HG03442 (cell line): ENCODE results near the gene DYNLRB1.

Experiments used
- ATAC-seq: cut with Tn5 transposase; IDR thresholded peaks from one replicate; pipeline ENCODE4 v1.9.1; 2021; ENCODE audit warnings: mild to moderate bottlenecking, moderate library complexity; ENCODE audit not compliant: unreplicated experiment

DYNLRB1 gene

DNA sequence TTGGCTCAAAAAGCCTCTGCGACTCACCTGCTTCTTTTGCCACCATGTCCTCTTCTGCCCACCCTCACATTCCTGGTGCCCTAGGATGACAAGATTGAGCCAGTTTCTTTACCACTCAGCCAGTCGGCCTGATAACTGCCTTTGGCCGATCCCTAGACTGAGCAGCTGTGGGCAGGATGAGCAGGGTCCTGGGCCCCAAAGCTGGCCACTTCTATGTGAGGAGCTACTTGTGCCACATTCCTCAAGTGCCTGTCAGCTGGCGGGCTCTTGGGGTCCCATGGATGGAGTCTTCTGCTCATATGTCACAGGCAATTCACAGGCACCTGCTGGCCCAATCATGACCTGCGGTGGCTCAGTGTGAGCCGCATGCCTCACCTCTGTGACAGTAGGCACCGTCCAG lies 16.5 kb downstream of the DYNLRB1 start:
- no peak for ATAC-seq

DNA sequence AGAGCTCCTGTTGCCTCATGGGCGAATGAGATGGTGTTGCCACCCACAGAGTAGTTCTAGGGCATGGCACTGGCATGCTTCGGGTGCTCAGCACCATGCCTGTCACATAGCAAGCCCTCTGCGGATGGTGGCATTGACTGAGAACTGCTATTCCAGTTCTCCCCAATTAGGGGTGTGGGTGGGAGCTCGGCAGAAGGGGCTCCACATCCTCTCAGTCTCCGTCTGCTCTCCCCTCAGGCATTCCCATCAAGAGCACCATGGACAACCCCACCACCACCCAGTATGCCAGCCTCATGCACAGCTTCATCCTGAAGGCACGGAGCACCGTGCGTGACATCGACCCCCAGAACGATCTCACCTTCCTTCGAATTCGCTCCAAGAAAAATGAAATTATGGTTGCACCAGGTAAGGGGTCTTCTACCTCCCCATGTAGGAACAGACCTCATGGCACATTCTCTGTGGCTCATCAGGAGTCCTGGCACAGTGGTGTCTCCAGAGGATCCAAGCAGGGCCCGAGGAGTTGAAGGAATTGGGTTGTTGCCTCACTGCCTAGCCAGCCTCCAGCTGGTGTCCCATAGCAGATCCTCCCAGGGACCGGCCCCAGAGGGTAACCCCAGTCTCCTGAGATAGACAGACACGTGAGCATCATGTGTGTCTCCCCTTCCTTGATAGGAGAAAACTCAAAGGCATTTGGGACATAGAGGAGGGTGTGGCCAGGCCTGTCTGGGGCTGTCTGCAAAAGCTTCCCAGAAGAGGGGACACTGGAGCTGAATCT lies 18.4 kb downstream of the DYNLRB1 start:
- no peak for ATAC-seq

GRCh38 chr20:34535301-34535840 lies 19.1 kb downstream of the DYNLRB1 start:
- ATAC-seq: no peak

DNA sequence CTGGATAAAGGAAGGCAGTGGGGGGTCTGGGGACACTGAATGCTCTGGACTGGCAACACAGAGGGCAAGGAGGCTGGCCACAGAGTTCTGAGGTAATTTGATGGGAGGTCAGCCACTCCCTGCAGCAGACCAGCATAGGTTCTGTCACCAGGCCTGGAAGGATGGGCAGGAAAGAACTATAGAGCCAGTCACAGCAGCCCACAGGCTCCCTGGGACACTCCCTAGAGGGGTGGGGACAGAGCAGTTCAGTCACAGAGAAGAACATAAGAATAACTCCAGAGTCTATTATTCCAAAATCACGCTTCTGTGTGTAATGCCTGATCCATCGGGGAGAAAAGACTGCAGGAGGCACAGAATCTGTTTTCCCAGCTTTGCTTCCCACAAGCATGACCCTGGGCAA lies 19.6 kb downstream of the DYNLRB1 start:
- no peak for ATAC-seq

- ATAC-seq: no peak
Measured at GRCh38 chr20:34536798-34537394, 20.7 kb downstream of the DYNLRB1 start.

DNA sequence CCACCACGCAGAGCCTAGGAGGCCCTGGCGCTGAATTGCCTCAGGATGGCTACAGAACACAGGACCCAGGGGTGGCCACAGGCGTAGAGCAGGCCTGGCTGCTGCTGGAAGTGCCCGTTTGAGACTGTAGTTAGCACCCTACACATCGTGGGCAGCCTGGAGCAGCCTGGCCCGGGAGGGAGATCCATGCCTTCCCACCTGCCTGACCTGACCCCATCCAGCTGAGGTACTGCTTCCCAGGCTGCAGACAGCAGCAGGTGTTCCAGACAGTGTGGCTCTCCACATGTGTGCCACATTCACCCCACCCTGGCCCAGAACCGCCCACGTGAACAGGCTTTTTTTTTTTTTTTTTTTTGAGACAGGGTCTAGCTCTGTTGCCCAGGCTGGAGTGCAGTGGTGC lies 21.4 kb downstream of the DYNLRB1 start:
- no peak for ATAC-seq

GRCh38 chr20:34538671-34539123 lies 22.5 kb downstream of the DYNLRB1 start:
- no peak for ATAC-seq

GRCh38 chr20:34539756-34540155 lies 23.5 kb downstream of the DYNLRB1 start:
- no peak for ATAC-seq

- ATAC-seq: no peak
Measured at GRCh38 chr20:34540596-34541263, 24.5 kb downstream of the DYNLRB1 start.

GRCh38 chr20:34541264-34541901 lies 25.2 kb downstream of the DYNLRB1 start:
- ATAC-seq: no peak

DNA sequence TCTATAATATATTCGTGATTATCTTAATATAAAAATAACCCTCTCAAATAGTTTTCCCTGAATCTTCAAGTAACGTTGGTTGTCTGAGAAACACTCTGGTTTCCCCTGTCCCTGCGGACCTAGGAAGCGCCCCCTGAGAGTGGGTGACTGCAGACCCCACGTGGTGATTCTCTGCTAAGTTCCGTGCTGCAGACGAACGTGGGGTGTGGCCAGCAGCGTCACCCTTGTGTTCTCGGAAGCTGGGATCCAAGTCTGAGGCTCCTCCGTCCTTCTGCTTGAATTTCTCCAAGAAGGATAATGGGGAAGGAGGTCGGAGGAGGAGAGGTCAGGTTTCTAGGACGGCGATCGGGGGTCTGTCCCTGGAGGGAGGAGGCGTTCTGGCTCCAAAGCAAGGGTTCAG lies 25.7 kb downstream of the DYNLRB1 start:
- ATAC-seq: no peak

DNA sequence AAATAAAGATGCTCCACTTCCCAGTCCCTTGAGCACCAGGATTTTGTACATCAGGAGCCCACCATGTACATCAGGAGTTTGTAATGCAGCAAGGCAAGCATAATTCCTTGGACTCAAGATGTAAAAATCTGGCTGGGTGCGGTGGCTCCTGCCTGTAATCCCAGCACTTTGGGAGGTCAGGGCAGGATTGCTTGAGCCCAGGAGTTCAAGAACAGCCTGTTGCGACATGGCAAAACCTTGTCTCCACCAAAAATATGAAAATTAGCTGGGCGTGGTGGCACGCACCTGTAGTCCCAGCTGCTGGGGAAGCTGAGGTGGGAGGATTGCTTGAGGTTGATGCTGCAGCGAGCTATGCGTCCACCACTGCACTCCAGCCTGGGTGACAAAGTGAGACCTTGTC lies 26.2 kb downstream of the DYNLRB1 start:
- no peak for ATAC-seq

DNA sequence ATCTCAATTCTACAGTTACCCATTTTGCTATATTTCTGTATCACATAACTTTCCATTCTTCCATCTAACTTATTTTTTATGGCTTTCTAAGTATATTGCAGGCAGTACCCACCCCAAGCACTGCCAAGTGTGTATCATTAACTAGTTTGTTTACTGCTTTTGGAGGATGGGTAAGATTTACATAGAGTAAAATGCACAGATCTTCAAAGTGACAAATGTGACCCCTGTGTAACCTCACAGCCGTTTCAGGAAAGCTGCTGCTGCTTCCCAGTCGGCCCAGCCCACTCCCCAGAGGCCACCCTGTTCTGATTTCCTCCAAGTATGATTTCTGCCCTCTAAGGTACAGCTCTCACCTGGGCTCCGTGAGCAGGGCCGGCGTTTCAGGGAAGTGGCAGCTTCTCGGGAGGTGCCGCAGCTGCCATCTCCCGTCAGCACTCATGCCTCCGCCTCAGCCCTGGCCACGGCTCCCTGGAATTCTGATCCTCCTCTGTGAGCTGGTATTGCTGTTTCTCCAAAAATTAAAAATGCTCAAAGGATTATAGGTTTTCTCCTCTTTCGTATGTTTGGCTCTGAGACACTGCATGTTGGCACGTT lies 27.3 kb downstream of the DYNLRB1 start:
- ATAC-seq: no peak

GRCh38 chr20:34544109-34544796 lies 28.0 kb downstream of the DYNLRB1 start:
- ATAC-seq: no peak

- no peak for ATAC-seq
Measured at GRCh38 chr20:34546751-34547181, 30.5 kb downstream of the DYNLRB1 start.

DNA sequence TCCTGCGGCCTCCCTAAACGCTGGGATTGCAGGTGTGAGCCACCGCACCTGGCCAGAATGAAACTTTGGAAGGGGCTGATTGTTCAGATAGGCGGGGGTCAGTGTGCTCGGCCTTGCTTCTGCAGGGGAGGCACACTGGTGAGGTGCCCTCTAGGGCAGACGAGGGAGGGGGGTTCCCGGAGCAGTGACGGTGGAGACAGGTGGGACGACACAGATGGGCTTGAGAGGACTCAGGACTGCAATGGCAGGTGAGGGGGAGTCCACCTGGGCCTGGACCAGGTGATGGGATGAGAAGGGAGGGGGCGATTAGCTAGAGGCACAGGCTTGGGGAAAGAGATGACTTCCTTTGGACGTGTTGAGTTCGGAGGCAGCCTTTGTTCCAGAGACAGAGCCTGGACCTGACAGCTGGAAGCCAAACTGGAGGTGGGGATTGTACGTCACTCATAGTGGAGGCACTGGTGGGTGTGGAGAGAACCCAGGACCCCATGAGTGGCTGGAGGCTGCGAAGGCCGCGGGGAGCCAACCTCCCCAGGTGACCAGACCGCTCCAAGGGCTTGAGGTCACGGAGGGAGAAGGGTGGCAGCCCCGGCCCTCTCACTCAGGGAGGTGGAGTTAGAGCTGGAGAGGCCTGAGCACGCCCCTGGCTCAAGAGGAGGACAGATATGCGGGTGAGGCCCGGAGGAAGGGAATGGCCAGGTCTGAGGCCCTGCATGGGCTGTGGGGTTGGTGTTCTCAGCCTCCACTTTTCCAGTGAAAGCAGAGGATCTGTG lies 31.8 kb downstream of the DYNLRB1 start:
- ATAC-seq: no peak

GRCh38 chr20:34549291-34549928 lies 33.2 kb downstream of the DYNLRB1 start:
- no peak for ATAC-seq

DNA sequence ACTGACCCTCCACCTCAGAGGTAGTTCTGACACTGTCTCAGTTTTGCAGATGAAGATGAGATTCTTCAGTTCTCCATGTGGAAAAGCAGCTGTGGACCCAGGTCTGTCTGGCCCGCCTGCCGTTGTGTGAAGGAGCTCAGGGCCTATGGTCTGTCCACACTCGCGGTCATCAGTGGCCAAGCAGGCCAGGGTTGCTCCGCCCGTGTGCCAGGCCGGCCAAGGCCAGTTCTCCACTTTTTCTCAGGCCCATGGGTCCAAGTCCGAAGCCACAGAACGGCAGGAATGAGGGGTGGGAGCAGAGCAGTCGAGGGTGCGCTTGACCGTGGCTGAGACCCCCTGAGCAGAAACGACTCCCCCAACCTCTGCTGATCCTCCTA lies 33.7 kb downstream of the DYNLRB1 start:
- ATAC-seq: no peak

DNA sequence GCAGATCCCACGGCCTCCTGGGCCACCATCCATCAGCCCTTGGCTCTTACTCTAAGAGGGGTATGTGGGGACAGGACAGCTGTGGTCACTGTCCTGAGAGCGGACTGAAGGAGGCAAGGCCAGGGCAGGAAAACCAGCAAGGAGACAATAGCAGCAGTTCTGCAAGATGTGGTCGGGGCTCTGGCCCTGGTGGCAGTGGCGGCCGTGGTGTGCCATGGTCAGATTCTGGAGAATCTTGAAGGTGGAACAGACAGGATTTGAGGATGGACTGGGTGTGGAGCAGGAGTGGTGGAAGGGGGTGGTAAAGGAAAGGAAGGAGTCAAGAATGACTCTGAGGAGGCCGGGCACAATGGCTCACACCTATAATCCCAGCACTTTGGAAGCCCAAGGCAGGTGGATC lies 36.3 kb downstream of the DYNLRB1 start:
- no peak for ATAC-seq
